GM19023 (cell line): Measurements from ENCODE around the gene CENPO.

Source experiments
- ATAC-seq: cut with Tn5 transposase; IDR thresholded peaks from one replicate; pipeline ENCODE4 v1.9.1; 2021; ENCODE audit warnings: mild to moderate bottlenecking, moderate library complexity; ENCODE audit not compliant: unreplicated experiment

CENPO gene

GRCh38 chr2:24857746-24858145 lies 64.5 kb downstream of the CENPO start:
- no peak for ATAC-seq

GRCh38 chr2:24858996-24859395 lies 65.8 kb downstream of the CENPO start:
- ATAC-seq = no peak

- ATAC-seq = no peak
Measured at GRCh38 chr2:24859968-24860600, 66.9 kb downstream of the CENPO start.

DNA sequence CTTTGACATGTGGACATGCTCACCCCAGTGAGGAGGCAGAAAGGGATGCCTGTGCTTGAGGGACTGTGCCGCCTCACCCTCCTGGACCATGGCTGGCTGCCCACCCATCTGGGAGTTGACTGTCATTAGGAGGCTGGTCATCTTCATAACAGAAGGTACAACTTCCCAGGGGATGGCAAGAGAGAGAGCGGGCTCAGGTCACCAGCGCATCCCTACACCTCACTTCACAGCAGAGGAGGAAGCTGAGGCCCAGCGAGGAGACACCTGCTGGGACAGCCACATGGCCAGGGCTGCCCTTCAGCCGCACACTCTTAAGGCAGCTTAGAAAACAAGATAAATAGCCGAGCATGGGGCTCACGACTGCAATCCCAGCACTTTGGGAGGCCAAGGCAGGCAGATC lies 67.4 kb downstream of the CENPO start:
- ATAC-seq = no peak

DNA sequence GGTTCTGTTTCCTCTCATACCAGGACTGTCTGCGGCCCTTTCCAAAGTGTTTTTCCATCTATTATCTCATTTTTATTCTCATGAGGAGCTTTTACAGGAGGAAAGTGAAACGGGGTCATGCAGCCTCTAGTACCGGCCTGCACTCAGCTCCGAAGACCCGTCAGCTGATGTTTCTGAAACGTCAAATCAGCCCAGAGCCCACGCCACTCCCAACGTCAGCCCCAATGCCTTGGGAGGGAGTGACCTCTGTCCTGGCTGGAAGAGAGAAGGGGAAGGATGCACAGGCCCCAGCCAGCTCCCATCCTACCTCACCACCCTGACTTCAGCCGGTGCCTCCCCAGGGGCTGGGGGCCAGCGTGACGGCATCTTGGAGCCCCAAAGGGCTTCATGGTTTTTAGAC lies 68.3 kb downstream of the CENPO start:
- no peak for ATAC-seq

GRCh38 chr2:24863641-24864040 lies 70.4 kb downstream of the CENPO start:
- no peak for ATAC-seq

GRCh38 chr2:24866946-24867345 lies 73.7 kb downstream of the CENPO start:
- ATAC-seq = no peak

DNA sequence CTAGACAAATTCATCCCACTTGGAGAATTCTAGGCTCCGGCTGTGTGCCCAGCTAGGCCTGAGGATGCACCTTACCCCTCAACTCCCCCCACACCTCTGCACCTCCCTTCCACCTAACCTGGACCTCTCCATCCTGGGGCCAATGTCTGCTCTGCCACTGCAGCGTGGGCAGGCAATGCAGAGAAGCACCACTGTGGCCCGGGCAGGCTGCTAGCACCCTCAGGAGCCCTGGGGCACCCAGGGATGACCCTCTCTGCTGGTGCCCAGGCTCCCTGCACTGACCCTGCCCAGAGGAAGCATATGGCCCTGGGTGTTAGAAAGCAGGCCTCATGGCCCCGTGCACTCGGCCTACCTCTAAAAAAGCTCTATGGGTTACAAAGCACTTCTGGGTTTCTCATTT lies 77.2 kb downstream of the CENPO start:
- no peak for ATAC-seq

- no peak for ATAC-seq
Measured at GRCh38 chr2:24870891-24871705, 77.9 kb downstream of the CENPO start.

DNA sequence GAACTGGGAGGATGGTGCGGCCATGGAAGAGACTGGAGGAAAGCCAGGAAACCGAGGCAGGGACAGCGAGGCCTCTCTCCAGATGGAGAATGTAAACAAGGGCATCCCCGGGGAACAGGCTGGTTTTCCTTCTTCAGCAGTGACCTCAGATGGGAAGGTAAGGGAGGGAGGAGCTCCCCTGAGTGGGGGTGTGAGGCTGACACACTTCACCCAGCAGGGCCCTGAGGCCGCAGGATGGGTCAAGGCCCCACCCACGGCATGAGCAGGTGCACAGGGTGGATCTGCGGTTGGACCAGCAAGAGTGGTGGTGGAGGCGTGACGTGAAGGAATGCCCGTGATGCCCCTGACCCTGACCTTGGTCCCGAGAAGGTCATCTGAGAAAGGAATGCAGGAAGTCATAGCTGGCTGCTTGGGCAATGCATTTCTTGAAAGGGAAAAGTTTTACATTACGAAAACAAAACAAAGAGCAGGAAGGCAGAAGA lies 78.7 kb downstream of the CENPO start:
- ATAC-seq = no peak
